OCI-LY7 (cell line): ENCODE data around the gene INTS6L. TPM values are rescaled to one million over a fixed set of nuclear protein-coding genes. Genes with fewer than 3 reads are reported as not detected.

Experiments used
- BruUV-seq: library from RNA; stranded (reverse); fragments of 400-500 nt; replicated peaks from 2 replicates; lab custom pipeline; 2021; lab: Mats Ljungman, UMichigan
- CTCF ChIA-PET: fragments of 300-600 bp; sonication (Branson Sonifier 250); formaldehyde crosslinking; loops from one replicate; lab custom pipeline; 2022; ENCODE audit warnings: antibody characterized with exemption; ENCODE audit not compliant: unreplicated experiment; lab: Charles Lee
- POLR2A ChIA-PET: fragments of 300-600 bp; sonication (Branson Sonifier 250); formaldehyde crosslinking; loops from one replicate; lab custom pipeline; 2022; ENCODE audit warnings: antibody characterized with exemption; lab: Charles Lee
- DNase-seq: peaks from one replicate; pipeline ENCODE4 v3.0.0-alpha.2; 2015; ENCODE audit warnings: low spot score
- H2AFZ ChIP-seq: fragments of 200-600 bp; sonication (generic), shearing (Covaris generic); 2 replicates; pipeline ENCODE4 v1.6.1; 2014; ENCODE audit warnings: mild to moderate bottlenecking, antibody characterized with exemption, low read length, moderate library complexity
- H3K27ac ChIP-seq: fragments of 200-600 bp; sonication (generic); 2 replicates; pipeline ENCODE4 v1.5.1; 2014; ENCODE audit warnings: mixed run types, low read depth, mild to moderate bottlenecking, moderate library complexity, low read length, inconsistent platforms; ENCODE audit not compliant: poor library complexity, severe bottlenecking
- H3K36me3 ChIP-seq: fragments of 200-600 bp; sonication (generic); 2 replicates; pipeline ENCODE4 v1.6.1; 2014; ENCODE audit warnings: mild to moderate bottlenecking, antibody characterized with exemption, low read length, moderate library complexity, mixed read lengths; ENCODE audit not compliant: insufficient read depth
- H3K4me1 ChIP-seq: fragments of 200-600 bp; sonication (generic); 2 replicates; pipeline ENCODE4 v1.5.1; 2014; ENCODE audit warnings: mild to moderate bottlenecking, low read length; ENCODE audit not compliant: insufficient read depth, poor library complexity, severe bottlenecking
- H3K4me2 ChIP-seq: fragments of 200-600 bp; sonication (generic); 2 replicates; pipeline ENCODE4 v1.6.1; 2014; ENCODE audit warnings: mild to moderate bottlenecking, low read length
- H3K4me3 ChIP-seq: fragments of 200-600 bp; sonication (generic); 2 replicates; pipeline ENCODE4 v1.5.1; 2014; ENCODE audit warnings: mild to moderate bottlenecking, low read depth, low read length; ENCODE audit not compliant: poor library complexity, severe bottlenecking
- H3K79me2 ChIP-seq: fragments of 200-600 bp; sonication (generic); 2 replicates; pipeline ENCODE4 v1.6.1; 2016; ENCODE audit warnings: low read depth, mild to moderate bottlenecking, low read length, moderate library complexity, mixed read lengths; ENCODE audit not compliant: insufficient read depth
- H3K9me2 ChIP-seq: fragments of 200-600 bp; sonication (generic); 2 replicates; pipeline ENCODE4 v1.6.1; 2016; ENCODE audit warnings: mild to moderate bottlenecking, low read length, mixed read lengths; ENCODE audit not compliant: insufficient read depth
- H3K9me3 ChIP-seq: fragments of 200-600 bp; sonication (generic); 2 replicates; pipeline ENCODE4 v1.6.1; 2014; ENCODE audit warnings: mild to moderate bottlenecking, mixed run types, low read length, mixed read lengths
- H4K20me1 ChIP-seq: fragments of 200-600 bp; sonication (generic); 2 replicates; pipeline ENCODE4 v1.6.1; 2014; ENCODE audit warnings: mild to moderate bottlenecking, antibody characterized with exemption, low read length, moderate library complexity, mixed read lengths; ENCODE audit not compliant: insufficient read depth
- EZH2phosphoT487 ChIP-seq: fragments of 200-600 bp; sonication (generic); IDR thresholded peaks from 2 replicates; pipeline ENCODE4 v1.6.1; 2018; ENCODE audit warnings: low read depth, borderline replicate concordance, mild to moderate bottlenecking, mixed run types, antibody characterized with exemption, low read length, moderate library complexity, mixed read lengths
- intact Hi-C: fragments of 100-400 bp; cut with micrococcal nuclease; formaldehyde crosslinking; loops from one replicate; pipeline ENCODE4 v1.10.0; 2022; ENCODE audit not compliant: unreplicated experiment
- total RNA-seq, 2 experiments: library from RNA; depleted of rRNA in 1 of 2; stranded (reverse); fragments of >200 nt in 1 of 2; shearing (Covaris generic) in 1 of 2; gene quantifications; 2 replicates each; pipeline ENCODE4 v1.2.3, GENCODE V29; 2014 to 2022
- TF ChIP-seq, protein P1 (sequence below): fragments of 200-600 bp; sonication (generic); conservative IDR thresholded peaks from 2 replicates; pipeline ENCODE4 v1.5.1; 2014; ENCODE audit warnings: mild to moderate bottlenecking, antibody characterized with exemption, low read length, moderate library complexity, mixed read lengths

The INTS6L gene
- total RNA-seq, 2 experiments from 2014 or later, result 15.6 to 16.4 TPM

DNA sequence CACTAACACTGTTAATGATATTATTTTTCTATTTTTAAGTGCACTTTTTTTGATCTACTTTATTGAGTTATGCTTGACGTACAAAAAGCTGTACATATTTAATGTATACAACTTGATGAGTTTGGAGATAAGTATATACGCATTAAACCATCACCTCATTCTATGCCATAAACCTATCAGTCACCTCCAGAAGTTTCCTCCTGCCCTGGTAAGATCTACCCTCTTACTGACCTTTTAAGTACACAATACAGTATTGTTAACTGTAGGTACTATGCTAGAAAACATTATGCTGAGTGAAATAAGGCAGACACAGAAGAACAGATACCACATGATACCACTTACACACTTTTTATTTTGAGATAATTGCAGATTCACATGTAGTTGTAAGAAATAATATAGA, 36.9 kb downstream of the INTS6L start:
- Histone ChIP-seq H3K4me2 (no peak overlapping the region), H2AFZ (no peak overlapping the region), H3K79me2 (no peaks in the 10 kb centered on the region), H3K9me2 (no peaks in the 10 kb centered on the region), H3K27ac (no peak overlapping the region), H3K4me3 (no peak overlapping the region), H3K9me3 (no peaks in the 10 kb centered on the region), H4K20me1 (no peaks in the 10 kb centered on the region), H3K36me3 (peaks cover 25% of the 10 kb centered on the region), H3K4me1 (peaks cover 15% of the 10 kb centered on the region)
- POLR2A ChIA-PET, result no interaction called here
- intact Hi-C loops, result no loop called here
- CTCF ChIA-PET, result no interaction called here
- no TSS peak for BruUV-seq
- no peak for DNase-seq
- TF ChIP-seq, protein P1, sequence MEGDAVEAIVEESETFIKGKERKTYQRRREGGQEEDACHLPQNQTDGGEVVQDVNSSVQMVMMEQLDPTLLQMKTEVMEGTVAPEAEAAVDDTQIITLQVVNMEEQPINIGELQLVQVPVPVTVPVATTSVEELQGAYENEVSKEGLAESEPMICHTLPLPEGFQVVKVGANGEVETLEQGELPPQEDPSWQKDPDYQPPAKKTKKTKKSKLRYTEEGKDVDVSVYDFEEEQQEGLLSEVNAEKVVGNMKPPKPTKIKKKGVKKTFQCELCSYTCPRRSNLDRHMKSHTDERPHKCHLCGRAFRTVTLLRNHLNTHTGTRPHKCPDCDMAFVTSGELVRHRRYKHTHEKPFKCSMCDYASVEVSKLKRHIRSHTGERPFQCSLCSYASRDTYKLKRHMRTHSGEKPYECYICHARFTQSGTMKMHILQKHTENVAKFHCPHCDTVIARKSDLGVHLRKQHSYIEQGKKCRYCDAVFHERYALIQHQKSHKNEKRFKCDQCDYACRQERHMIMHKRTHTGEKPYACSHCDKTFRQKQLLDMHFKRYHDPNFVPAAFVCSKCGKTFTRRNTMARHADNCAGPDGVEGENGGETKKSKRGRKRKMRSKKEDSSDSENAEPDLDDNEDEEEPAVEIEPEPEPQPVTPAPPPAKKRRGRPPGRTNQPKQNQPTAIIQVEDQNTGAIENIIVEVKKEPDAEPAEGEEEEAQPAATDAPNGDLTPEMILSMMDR, result no peak
- no peak for TF ChIP-seq EZH2phosphoT487

DNA sequence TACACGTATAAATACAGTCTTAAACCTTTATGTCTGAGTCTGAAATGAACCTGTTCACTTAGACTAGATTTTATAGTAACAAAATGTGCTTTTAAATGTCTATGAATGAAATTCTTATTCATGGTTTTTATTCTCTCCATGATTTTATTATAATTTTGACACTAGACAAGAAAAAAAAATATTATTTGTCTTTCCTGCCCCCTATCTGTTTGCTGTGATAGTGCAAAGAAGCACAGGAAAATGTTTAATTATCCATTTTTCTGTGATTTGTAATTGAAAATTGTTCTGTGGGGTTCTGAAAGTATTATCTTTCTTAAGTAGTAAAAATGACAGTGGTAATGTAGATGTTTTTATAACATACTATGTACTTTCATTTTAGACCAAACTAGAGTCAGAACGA, 52.0 kb downstream of the INTS6L start:
- TF ChIP-seq EZH2phosphoT487, result no peak
- TF ChIP-seq, protein P1, result peak; percentile 72
- peaks cover 21% of the 10 kb centered on the region for H3K36me3 ChIP-seq
- H3K4me2 ChIP-seq, result no peak overlapping the region
- H4K20me1 ChIP-seq, result no peaks in the 10 kb centered on the region
- intact Hi-C loops, result no loop called here
- POLR2A ChIA-PET, result no interaction called here
- no peaks in the 10 kb centered on the region for H3K9me3 ChIP-seq
- no peaks in the 10 kb centered on the region for H3K9me2 ChIP-seq
- no peak overlapping the region for H3K27ac ChIP-seq
- BruUV-seq, result no TSS peak
- H3K4me3 ChIP-seq, result no peak overlapping the region
- no peaks in the 10 kb centered on the region for H3K4me1 ChIP-seq
- H3K79me2 ChIP-seq, result no peaks in the 10 kb centered on the region
- no peak overlapping the region for H2AFZ ChIP-seq
- CTCF ChIA-PET, result no interaction called here
- DNase-seq, result peak; percentile 4

DNA sequence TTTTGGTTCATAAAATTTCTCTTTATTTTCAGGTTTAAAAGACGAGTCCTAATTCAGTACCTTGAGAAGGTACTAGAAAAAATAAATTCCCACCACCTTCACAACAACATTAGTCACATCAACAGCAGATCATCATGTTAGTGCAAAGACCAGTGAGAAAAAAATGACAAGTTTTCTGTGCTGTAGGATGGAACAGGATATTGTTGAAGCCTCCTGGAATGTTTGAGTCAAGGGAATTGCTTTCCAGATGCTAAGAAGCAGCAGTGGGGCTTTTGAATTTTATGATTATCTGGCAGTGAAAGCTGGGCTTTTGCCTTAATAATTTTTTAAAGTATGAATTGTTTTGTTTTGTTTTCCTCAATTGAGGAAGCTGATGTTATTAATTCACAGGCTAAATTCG, 61.0 kb downstream of the INTS6L start:
- Histone ChIP-seq H3K4me3 (no peak overlapping the region), H4K20me1 (no peaks in the 10 kb centered on the region), H3K36me3 (peaks cover 3% of the 10 kb centered on the region; the same call in 1 of the 2 replicates), H3K9me2 (no peaks in the 10 kb centered on the region), H3K9me3 (no peaks in the 10 kb centered on the region), H3K79me2 (no peaks in the 10 kb centered on the region), H2AFZ (no peak overlapping the region), H3K4me2 (no peak overlapping the region), H3K27ac (no peak overlapping the region), H3K4me1 (no peaks in the 10 kb centered on the region)
- ChIA-PET CTCF (no interaction called here), POLR2A (no interaction called here)
- DNase-seq, result no peak
- BruUV-seq, result TSS peak; percentile 53
- intact Hi-C loops, result no loop called here
- no peak for TF ChIP-seq EZH2phosphoT487
- TF ChIP-seq, protein P1, result no peak
